Measurements from ENCODE around the gene DDX39B.

- TF ChIP-seq, protein P1, sequence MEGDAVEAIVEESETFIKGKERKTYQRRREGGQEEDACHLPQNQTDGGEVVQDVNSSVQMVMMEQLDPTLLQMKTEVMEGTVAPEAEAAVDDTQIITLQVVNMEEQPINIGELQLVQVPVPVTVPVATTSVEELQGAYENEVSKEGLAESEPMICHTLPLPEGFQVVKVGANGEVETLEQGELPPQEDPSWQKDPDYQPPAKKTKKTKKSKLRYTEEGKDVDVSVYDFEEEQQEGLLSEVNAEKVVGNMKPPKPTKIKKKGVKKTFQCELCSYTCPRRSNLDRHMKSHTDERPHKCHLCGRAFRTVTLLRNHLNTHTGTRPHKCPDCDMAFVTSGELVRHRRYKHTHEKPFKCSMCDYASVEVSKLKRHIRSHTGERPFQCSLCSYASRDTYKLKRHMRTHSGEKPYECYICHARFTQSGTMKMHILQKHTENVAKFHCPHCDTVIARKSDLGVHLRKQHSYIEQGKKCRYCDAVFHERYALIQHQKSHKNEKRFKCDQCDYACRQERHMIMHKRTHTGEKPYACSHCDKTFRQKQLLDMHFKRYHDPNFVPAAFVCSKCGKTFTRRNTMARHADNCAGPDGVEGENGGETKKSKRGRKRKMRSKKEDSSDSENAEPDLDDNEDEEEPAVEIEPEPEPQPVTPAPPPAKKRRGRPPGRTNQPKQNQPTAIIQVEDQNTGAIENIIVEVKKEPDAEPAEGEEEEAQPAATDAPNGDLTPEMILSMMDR (IDR thresholded peaks at IDR 0.05): no peak
- no peak for TF ChIP-seq POLR2A (IDR thresholded peaks at IDR 0.05)
Measured at GRCh38 chr6:31538805-31539400, 2.9 kb downstream of the DDX39B start.
